Osteocyte (in vitro differentiated cells): ENCODE results near the gene DOHH. TPM values are rescaled to one million over a fixed set of nuclear protein-coding genes. Genes with fewer than 3 reads are reported as not detected.
"Not testable (repeated sequence)": the region's sequence is repeated elsewhere in the genome, so short reads cannot be mapped to it uniquely, and the experiment has no call there.

ENCODE experiments used
- DNase-seq: peaks from one replicate; pipeline ENCODE4 v3.0.0; 2021; ENCODE audit warnings: mixed read lengths; ENCODE audit not compliant: unreplicated experiment; ENCODE audit errors: extremely low spot score
- H3K27ac Mint-ChIP-seq: one replicate; pipeline ENCODE4 v1.8.0; 2021; ENCODE audit warnings: mild to moderate bottlenecking, mixed read lengths; ENCODE audit not compliant: unreplicated experiment
- H3K27me3 Mint-ChIP-seq: one replicate; pipeline ENCODE4 v1.8.0; 2021; ENCODE audit warnings: mixed read lengths; ENCODE audit not compliant: unreplicated experiment
- H3K36me3 Mint-ChIP-seq: one replicate; pipeline ENCODE4 v1.8.0; 2021; ENCODE audit warnings: mixed read lengths; ENCODE audit not compliant: unreplicated experiment
- H3K4me1 Mint-ChIP-seq: one replicate; pipeline ENCODE4 v1.8.0; 2021; ENCODE audit warnings: mixed read lengths; ENCODE audit not compliant: unreplicated experiment
- H3K4me3 Mint-ChIP-seq: one replicate; pipeline ENCODE4 v1.8.0; 2021; ENCODE audit warnings: mild to moderate bottlenecking, moderate library complexity, mixed read lengths; ENCODE audit not compliant: unreplicated experiment
- H3K9me3 Mint-ChIP-seq: one replicate; pipeline ENCODE4 v1.8.0; 2021; ENCODE audit warnings: mixed read lengths; ENCODE audit not compliant: unreplicated experiment
- CTCF ChIP-seq: fragments of 200-600 bp; sonication (generic); IDR thresholded peaks from 2 replicates; pipeline ENCODE4 v1.5.0; 2021; ENCODE audit warnings: antibody characterized with exemption, mild to moderate bottlenecking, moderate library complexity
- total RNA-seq: library from RNA; stranded (reverse); gene quantifications from 2 replicates; pipeline ENCODE4 v1.2.1, GENCODE V29; 2021

Gene DOHH
- total RNA-seq, 1 donor from 2014 or later, result 10.8 TPM

GRCh38 chr19:3455393-3455955, 45.0 kb downstream of the DOHH start:
- no peak for TF ChIP-seq CTCF
- H3K36me3 Mint-ChIP-seq, result peaks cover 16% of the 10 kb centered on the region

DNA sequence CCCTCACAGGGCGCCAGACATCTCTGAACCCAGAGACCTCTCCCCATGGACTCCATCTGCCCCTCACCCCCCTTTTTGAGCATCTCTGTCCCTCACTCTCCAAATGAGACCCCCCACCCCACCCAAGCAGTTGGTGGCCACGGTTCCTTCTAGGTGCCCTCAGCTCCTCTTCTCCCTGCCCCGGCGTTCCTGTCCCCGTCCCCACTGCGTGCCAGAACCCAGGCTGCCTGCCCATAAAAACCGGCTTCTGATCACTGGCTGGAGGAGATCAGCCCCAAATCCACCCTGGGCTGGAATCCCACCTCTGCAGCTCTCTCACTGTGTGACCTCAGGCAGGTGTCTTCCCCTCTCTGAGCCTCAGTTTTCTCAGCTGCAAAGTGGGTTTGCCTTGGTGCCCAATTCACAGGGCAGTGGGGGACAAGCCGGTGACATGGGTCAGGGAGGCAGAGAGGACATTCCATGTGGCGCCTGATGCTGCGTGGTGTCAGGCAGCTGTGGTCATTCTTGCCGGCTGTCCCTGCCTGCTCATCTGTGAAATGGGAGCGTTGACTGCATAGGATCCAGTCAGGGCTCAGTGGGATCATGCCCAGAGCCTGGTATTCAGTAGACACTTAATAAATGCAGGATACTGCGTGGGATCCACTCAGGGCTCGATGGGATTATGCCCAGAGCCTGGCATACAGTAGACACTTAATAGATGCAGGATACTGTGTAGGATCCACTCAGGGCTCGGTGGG, 45.6 kb downstream of the DOHH start:
- H3K27me3 Mint-ChIP-seq, result no peaks in the 10 kb centered on the region
- DNase-seq, result no peak
- peaks cover 41% of the 10 kb centered on the region for H3K4me1 Mint-ChIP-seq
- H3K36me3 Mint-ChIP-seq, result peaks cover 14% of the 10 kb centered on the region
- no peak overlapping the region for H3K4me3 Mint-ChIP-seq
- no peaks in the 10 kb centered on the region for H3K9me3 Mint-ChIP-seq
- TF ChIP-seq CTCF, result no peak
- no peak overlapping the region for H3K27ac Mint-ChIP-seq

More at GRCh38 chr19:3455393-3455955, 45.0 kb downstream of the DOHH start:
- Mint-ChIP-seq H3K4me1 (peaks cover 47% of the 10 kb centered on the region), H3K27me3 (no peaks in the 10 kb centered on the region), H3K9me3 (no peaks in the 10 kb centered on the region), H3K27ac (peak overlapping the region; percentile 61), H3K4me3 (no peak overlapping the region)
- DNase-seq, result no peak

DNA sequence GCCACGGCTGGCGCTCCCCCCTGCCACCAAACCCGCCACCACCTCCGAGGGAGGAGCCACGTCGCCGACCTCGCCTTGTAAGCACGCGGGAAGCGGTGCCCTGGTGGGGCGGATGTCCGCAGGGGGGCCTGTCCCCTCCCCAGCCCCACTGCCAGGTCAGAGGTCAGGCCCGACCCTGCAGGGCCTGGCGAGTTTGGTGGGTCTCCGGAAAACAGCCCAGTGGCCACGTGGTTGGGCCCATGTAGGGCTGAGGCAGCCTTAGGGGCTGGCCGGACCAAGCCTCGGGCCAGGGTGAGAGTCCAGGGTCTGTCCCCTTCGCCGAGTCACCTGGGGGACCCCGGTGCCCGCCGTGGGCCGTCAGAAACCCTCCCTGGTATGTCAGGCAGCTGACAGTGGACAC, 46.6 kb downstream of the DOHH start:
- DNase-seq, result no peak
- Mint-ChIP-seq H3K36me3 (peaks cover 14% of the 10 kb centered on the region), H3K27ac (no peak overlapping the region), H3K4me3 (no peak overlapping the region), H3K9me3 (no peaks in the 10 kb centered on the region), H3K4me1 (peaks cover 31% of the 10 kb centered on the region), H3K27me3 (no peaks in the 10 kb centered on the region)
- TF ChIP-seq CTCF, result no peak

DNA sequence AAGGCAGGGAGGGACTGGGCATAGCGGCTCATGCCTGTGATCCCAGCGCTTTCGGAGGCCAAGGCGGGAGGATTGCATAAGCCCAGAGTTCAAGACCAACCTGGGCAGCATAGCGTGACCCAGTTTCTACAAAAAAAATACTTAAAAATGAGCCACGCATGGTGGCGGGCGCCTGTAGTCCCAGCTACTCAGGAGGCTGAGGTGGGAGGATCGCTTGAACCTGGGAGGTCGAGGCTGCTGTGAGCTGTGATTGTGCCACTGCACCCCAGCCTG, 47.6 kb downstream of the DOHH start:
- H3K9me3 Mint-ChIP-seq, DNase-seq, H3K27me3 Mint-ChIP-seq, H3K27ac Mint-ChIP-seq, H3K4me3 Mint-ChIP-seq: not testable (repeated sequence)
- H3K36me3 Mint-ChIP-seq, result peaks cover 14% of the 10 kb centered on the region
- H3K4me1 Mint-ChIP-seq, result peaks cover 22% of the 10 kb centered on the region

DNA sequence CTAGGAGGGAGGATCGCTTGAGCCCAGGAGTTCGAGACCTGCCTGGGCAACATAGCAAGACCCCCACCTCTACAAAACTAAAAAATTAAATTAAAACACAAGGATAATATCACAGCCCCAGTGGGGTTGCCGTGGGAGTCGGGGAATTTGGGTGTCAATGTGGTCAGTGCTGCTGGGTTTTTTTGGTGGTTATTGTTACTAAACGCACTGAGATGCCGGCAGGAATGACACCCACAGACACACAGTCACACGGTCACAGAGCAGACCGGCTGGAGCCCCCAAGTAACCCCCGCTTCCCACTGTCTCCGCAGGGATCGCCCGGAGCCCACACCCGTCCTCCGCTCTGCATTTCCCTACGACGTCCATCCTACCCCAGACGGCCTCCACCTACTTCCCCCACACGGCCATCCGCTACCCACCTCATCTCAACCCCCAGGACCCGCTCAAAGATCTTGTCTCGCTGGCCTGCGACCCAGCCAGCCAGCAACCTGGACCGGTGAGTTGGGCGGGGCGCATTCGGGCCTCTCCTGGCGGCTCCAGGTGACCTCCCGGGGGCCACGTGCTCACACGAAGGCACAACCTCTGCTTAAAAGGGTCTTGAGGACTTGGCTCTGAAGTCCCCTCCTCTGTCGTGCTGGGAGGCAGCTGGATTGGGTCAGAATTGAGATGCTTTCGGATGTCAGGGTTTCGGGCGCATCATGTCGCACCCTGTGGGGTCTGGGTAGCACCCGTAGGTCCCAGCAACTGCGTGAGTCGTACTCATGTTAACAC, 48.1 kb downstream of the DOHH start:
- Mint-ChIP-seq H3K4me3 (no peak overlapping the region), H3K4me1 (peaks cover 17% of the 10 kb centered on the region), H3K27me3 (no peaks in the 10 kb centered on the region), H3K36me3 (peaks cover 14% of the 10 kb centered on the region), H3K9me3 (no peaks in the 10 kb centered on the region), H3K27ac (no peak overlapping the region)
- TF ChIP-seq CTCF, result no peak
- DNase-seq, result no peak
